Caco-2 (cell line): ENCODE results near the gene MAVS. TPM values are rescaled to one million over a fixed set of nuclear protein-coding genes. Genes with fewer than 3 reads are reported as not detected.

Source experiments
- BruUV-seq: library from RNA; stranded (reverse); fragments of 400-500 nt; replicated peaks from 2 replicates; lab custom pipeline; 2021; lab: Mats Ljungman, UMichigan
- CTCF ChIA-PET: fragments of 300-600 bp; sonication (Branson Sonifier 250); formaldehyde crosslinking; loops from one replicate; lab custom pipeline; 2022; ENCODE audit warnings: antibody characterized with exemption; lab: Charles Lee
- POLR2A ChIA-PET: fragments of 300-600 bp; sonication (Branson Sonifier 250); formaldehyde crosslinking; loops from one replicate; lab custom pipeline; 2022; ENCODE audit warnings: antibody characterized with exemption; lab: Charles Lee
- DNase-seq, 2 experiments: peaks; one replicate each; pipeline versions ENCODE4 v3.0.0 to v3.0.0-alpha.2; 2020 to 2022
- H3K27me3 ChIP-seq: replicated peaks from 2 replicates; pipeline ENCODE4 v1.6.0; 2011; ENCODE audit warnings: low read length; ENCODE audit not compliant: control insufficient read depth, insufficient read depth
- H3K36me3 ChIP-seq: 2 replicates; pipeline ENCODE4 v1.5.1; 2011; ENCODE audit warnings: low read length; ENCODE audit not compliant: control insufficient read depth, insufficient read depth
- H3K4me1 ChIP-seq: fragments of 250-450 bp; sonication (Bioruptor Pico); 2 replicates; pipeline ENCODE4 v1.5.1; 2020; ENCODE audit warnings: mild to moderate bottlenecking
- H3K4me3 ChIP-seq: 2 replicates; pipeline ENCODE4 v1.5.1; 2011; ENCODE audit warnings: low read depth, mild to moderate bottlenecking, control low read depth, low read length
- H3K9me3 ChIP-seq: fragments of 250-450 bp; sonication (Bioruptor Pico); 2 replicates; pipeline ENCODE4 v1.5.1; 2020; ENCODE audit warnings: mild to moderate bottlenecking, moderate library complexity
- H3K27ac Mint-ChIP-seq: one replicate; pipeline ENCODE4 v1.8.0; 2022; ENCODE audit warnings: mixed read lengths; ENCODE audit not compliant: unreplicated experiment
- H3K27me3 Mint-ChIP-seq: one replicate; pipeline ENCODE4 v1.8.0; 2022; ENCODE audit warnings: mixed read lengths; ENCODE audit not compliant: insufficient read depth, unreplicated experiment
- H3K36me3 Mint-ChIP-seq: one replicate; pipeline ENCODE4 v1.8.0; 2022; ENCODE audit warnings: mild to moderate bottlenecking, mixed read lengths; ENCODE audit not compliant: insufficient read depth, unreplicated experiment
- H3K4me1 Mint-ChIP-seq: one replicate; pipeline ENCODE4 v1.8.0; 2022; ENCODE audit warnings: low read depth, mixed read lengths; ENCODE audit not compliant: unreplicated experiment
- H3K4me3 Mint-ChIP-seq: one replicate; pipeline ENCODE4 v1.8.0; 2022; ENCODE audit warnings: mild to moderate bottlenecking, moderate library complexity, mixed read lengths; ENCODE audit not compliant: unreplicated experiment
- H3K9me3 Mint-ChIP-seq: one replicate; pipeline ENCODE4 v1.8.0; 2022; ENCODE audit warnings: mixed read lengths; ENCODE audit not compliant: unreplicated experiment
- intact Hi-C: fragments of 100-400 bp; cut with micrococcal nuclease; formaldehyde crosslinking; loops from one replicate; pipeline ENCODE4 v1.10.0; 2022; ENCODE audit not compliant: unreplicated experiment
- total RNA-seq: library from RNA; stranded (reverse); gene quantifications from 2 replicates; pipeline ENCODE4 v1.2.3, GENCODE V29; 2022
- TF ChIP-seq, protein P1 (sequence below), 2 experiments: fragments of 200-600 bp in 1 of 2; IDR thresholded peaks; 1 replicate in 1 of 2; 2 replicates in 1 of 2; pipeline versions ENCODE4 v1.5.1 to v1.8.0; 2011 to 2022; ENCODE audit warnings: antibody characterized with exemption in 1 of 2, control low read depth in 1 of 2, inconsistent platforms in 1 of 2, low read depth in 1 of 2, low read length in 1 of 2, mild to moderate bottlenecking in 1 of 2, moderate library complexity in 1 of 2; ENCODE audit not compliant: insufficient read depth in 1 of 2, severe bottlenecking in 1 of 2, unreplicated experiment in 1 of 2

Gene MAVS
- total RNA-seq, 1 experiment from 2014 or later: 56.4 TPM

DNA sequence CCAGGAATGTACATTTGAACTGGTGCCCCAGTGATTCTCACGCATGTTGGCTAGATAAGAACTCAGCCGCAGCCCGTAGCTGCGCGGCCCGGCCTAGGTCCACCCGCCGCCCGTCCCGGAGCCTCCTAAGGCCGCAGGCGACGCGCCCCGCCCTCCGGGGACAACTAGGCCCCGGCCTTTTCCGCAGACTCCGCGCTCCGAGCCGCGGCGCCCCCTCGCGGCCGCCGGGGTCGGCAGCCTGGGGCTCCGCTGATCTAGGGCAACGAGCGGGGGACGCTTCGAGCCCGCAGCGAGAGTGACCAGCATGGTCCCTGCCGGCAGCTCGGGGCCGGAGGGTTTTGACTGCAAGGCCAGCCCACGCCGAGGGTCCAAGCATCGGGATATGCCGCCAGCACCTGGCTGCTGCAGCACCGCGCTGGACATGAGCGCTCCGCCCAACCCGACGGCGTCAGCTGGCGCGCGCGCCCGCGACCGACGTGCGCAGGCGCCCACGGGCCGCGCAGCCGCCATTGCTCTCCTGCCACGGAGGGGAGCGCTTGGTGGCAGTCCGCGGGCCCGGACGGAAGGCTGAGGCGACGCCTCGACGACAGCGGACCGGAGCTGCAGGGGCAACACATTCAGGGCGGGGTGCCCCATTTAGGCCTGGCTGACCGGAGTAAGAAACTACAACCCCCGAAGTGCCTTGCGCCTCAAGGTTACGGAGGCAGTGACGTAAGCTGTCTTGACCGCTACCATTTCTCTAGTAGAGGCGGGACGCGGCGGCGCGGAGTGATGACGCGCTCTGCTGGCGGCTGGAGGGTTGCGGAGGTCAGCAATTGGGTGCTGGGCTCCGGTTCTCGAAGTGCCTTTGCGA, 26.4 kb upstream of the MAVS start, which contains the start of gene AP5S1:
AP5S1 (plus strand) TSS at position 500 of the 853 bp plus-strand sequence. CDS start 1,571 bp downstream, outside the sequence.
- TF ChIP-seq, protein P1, sequence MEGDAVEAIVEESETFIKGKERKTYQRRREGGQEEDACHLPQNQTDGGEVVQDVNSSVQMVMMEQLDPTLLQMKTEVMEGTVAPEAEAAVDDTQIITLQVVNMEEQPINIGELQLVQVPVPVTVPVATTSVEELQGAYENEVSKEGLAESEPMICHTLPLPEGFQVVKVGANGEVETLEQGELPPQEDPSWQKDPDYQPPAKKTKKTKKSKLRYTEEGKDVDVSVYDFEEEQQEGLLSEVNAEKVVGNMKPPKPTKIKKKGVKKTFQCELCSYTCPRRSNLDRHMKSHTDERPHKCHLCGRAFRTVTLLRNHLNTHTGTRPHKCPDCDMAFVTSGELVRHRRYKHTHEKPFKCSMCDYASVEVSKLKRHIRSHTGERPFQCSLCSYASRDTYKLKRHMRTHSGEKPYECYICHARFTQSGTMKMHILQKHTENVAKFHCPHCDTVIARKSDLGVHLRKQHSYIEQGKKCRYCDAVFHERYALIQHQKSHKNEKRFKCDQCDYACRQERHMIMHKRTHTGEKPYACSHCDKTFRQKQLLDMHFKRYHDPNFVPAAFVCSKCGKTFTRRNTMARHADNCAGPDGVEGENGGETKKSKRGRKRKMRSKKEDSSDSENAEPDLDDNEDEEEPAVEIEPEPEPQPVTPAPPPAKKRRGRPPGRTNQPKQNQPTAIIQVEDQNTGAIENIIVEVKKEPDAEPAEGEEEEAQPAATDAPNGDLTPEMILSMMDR (IDR thresholded peaks at IDR 0.05; ENCODE audit: insufficient read depth in 1 of 2, low read depth in 1 of 2, low read length in 1 of 2, severe bottlenecking in 1 of 2, unreplicated experiment in 1 of 2): peak; percentile 83 to 93
- no peaks in the 10 kb centered on the region for H3K9me3 Mint-ChIP-seq
- peaks cover 7% of the 10 kb centered on the region for H3K4me1 Mint-ChIP-seq
- H3K36me3 ChIP-seq: peaks cover 4% of the 10 kb centered on the region
- ChIA-PET POLR2A (interaction anchor here (0.6 to 1.2 kb wide), 10 partner anchors 11 to 86 kb away, joined by 3 to 16 read pairs (median 4); partner anchors contain the start of genes ADISSP, CDC25B, CENPB and MAVS), CTCF (interaction anchor here (1.0 to 2.2 kb wide), 9 partner anchors 24 to 71 kb away, joined by 3 to 15 read pairs (median 5); partner anchors contain the start of genes ADISSP, CDC25B, CENPB and SPEF1)
- no peaks in the 10 kb centered on the region for H3K27me3 Mint-ChIP-seq
- no peaks in the 10 kb centered on the region for H3K27me3 ChIP-seq
- H3K36me3 Mint-ChIP-seq: peaks cover 21% of the 10 kb centered on the region
- DNase-seq: peak; percentile 97 to 98
- intact Hi-C loops: loop anchor here (1.0 to 2.0 kb wide), 3 partner anchors 27 to 34 kb away; partner anchors contain the start of genes CENPB and MAVS
- BruUV-seq: TSS peak; percentile 67
- H3K27ac Mint-ChIP-seq: peak within 1 kb of the TSS; percentile 97
- H3K4me3 ChIP-seq: peak within 1 kb of the TSS; percentile 100
- H3K4me1 ChIP-seq: peaks cover 15% of the 10 kb centered on the region
- peak within 1 kb of the TSS; percentile 92 for H3K4me3 Mint-ChIP-seq
- no peaks in the 10 kb centered on the region for H3K9me3 ChIP-seq

DNA sequence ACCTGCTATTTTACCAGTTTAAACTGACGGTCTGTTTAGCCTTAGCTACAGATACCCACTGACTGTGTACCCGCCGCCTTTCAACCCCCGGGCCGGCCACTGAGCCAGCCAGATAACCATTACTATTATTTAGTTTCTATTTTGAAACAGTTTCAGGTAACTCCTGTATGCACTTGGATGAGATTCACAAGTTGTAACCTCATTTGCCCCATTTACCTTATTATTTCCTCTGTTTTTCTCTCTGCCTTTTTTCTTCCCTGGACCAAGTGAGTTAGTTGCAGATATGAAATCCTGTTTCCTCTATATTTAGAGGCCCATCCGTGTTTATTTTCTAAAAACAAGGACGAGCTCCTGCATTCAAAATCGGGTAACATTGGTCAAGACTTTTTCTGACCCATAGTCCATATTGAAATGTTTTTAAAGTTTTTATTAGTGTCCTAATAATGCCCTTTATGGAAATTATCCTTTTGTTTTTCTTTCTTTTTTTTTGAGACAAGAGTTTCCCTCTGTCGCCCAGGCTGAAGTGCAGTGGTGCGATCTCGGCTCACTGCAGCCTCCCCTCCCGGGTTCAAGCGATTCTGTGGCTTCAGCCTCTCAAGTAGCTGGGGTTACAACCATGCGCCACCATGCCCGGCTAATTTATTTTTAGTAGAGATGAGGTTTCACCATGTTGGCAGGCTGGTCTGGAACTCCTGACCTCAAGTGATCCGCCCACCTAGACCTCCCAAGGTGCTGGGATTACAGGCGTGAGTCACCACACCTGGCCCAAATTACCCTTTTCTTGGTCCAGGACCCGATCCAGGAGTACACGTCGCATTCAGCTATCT, 25.5 kb upstream of the MAVS start:
- POLR2A ChIA-PET: interaction anchor here (0.6 to 1.2 kb wide), 7 partner anchors 26 to 85 kb away, joined by 3 to 16 read pairs (median 4); partner anchors contain the start of genes ADISSP, CENPB, MAVS and SPEF1
- intact Hi-C loops: loop anchor here (1.0 to 2.0 kb wide), 3 partner anchors 26 to 35 kb away; partner anchors contain the start of genes CENPB and MAVS
- Mint-ChIP-seq H3K36me3 (peaks cover 21% of the 10 kb centered on the region), H3K9me3 (no peaks in the 10 kb centered on the region), H3K27me3 (no peaks in the 10 kb centered on the region), H3K27ac (peak overlapping the region; percentile 97), H3K4me1 (peaks cover 7% of the 10 kb centered on the region), H3K4me3 (peak overlapping the region; percentile 92)
- Histone ChIP-seq H3K9me3 (no peaks in the 10 kb centered on the region), H3K4me3 (peak overlapping the region; percentile 100), H3K36me3 (peaks cover 4% of the 10 kb centered on the region), H3K27me3 (no peaks in the 10 kb centered on the region), H3K4me1 (peaks cover 15% of the 10 kb centered on the region)
- no peak for DNase-seq
- TF ChIP-seq, protein P1 (IDR thresholded peaks at IDR 0.05; ENCODE audit: insufficient read depth in 1 of 2, low read depth in 1 of 2, low read length in 1 of 2, severe bottlenecking in 1 of 2, unreplicated experiment in 1 of 2): no peak
- TSS peak; percentile 75 for BruUV-seq
- CTCF ChIA-PET: interaction anchor here (1.0 to 2.2 kb wide), 8 partner anchors 25 to 71 kb away, joined by 3 to 15 read pairs (median 6); partner anchors contain the start of genes ADISSP, CDC25B, CENPB and SPEF1
